ENCODE results near the gene PPME1.

PPME1 gene

DNA sequence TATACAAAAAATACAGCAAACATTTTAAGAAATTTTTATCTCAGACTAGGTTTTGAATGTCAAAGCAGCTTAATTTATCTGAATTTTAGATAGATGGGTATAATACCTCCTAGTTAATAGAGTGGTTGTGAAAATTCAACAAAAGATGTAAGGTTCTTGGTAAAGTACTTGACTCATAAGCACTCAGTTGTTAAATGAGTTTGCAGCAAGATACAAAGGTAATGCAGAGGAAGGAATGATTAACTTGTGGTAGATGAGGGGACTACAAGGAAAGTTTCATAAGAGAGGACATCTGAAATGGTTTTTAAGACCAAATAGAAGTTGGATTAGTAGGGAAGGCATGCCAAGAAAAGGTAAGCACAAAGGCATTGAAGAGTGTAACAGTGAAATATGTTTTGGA is 37.4 kb downstream of the PPME1 start:
- Histone ChIP-seq H3K4me3 (IDR thresholded peaks at IDR 0.05; ENCODE audit: insufficient read depth, low read depth, low read length) (no peak overlapping the region), H3K9ac (no peak overlapping the region), H3K36me3 (ENCODE audit: insufficient read depth) (no peaks in the 10 kb centered on the region), H3K27me3 (ENCODE audit: insufficient read depth, low read depth) (no peaks in the 10 kb centered on the region), H3K4me1 (ENCODE audit: low read depth, poor library complexity, severe bottlenecking) (peaks cover 15% of the 10 kb centered on the region), H4K20me1 (ENCODE audit: insufficient read depth) (no peaks in the 10 kb centered on the region), H3K27ac (no peak overlapping the region), H2AFZ (ENCODE audit: low read depth) (no peak overlapping the region), H3K4me2 (no peak overlapping the region), H3K79me2 (ENCODE audit: insufficient read depth, low read depth) (no peaks in the 10 kb centered on the region)
- TF ChIP-seq, protein P1, sequence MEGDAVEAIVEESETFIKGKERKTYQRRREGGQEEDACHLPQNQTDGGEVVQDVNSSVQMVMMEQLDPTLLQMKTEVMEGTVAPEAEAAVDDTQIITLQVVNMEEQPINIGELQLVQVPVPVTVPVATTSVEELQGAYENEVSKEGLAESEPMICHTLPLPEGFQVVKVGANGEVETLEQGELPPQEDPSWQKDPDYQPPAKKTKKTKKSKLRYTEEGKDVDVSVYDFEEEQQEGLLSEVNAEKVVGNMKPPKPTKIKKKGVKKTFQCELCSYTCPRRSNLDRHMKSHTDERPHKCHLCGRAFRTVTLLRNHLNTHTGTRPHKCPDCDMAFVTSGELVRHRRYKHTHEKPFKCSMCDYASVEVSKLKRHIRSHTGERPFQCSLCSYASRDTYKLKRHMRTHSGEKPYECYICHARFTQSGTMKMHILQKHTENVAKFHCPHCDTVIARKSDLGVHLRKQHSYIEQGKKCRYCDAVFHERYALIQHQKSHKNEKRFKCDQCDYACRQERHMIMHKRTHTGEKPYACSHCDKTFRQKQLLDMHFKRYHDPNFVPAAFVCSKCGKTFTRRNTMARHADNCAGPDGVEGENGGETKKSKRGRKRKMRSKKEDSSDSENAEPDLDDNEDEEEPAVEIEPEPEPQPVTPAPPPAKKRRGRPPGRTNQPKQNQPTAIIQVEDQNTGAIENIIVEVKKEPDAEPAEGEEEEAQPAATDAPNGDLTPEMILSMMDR (conservative IDR thresholded peaks at IDR 0.05; ENCODE audit: low read depth, low read length), result no peak

DNA sequence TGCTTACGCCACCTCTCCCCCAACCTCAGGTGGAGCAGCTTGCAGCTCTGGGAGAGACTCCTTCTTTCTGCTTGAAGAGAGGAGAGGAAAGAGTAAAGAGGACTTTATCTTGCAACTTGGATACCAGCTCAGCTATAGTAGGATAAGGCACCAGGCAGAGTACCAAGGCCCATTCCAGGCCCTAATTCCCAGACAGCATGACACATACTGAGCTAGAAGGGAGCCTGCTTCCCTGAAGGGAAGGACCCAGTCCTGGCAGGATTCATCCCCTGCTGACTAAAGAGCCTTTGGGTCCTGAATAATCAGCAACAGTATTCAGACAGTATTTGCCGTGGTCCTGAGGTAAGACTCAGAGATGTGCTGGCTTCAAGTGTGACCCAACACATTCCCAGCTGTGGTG is 41.4 kb downstream of the PPME1 start:
- no peak overlapping the region for H3K4me3 ChIP-seq (IDR thresholded peaks at IDR 0.05; ENCODE audit: insufficient read depth, low read depth, low read length)
- H3K27ac ChIP-seq, result no peak overlapping the region
- no peaks in the 10 kb centered on the region for H3K36me3 ChIP-seq (ENCODE audit: insufficient read depth)
- no peaks in the 10 kb centered on the region for H4K20me1 ChIP-seq (ENCODE audit: insufficient read depth)
- TF ChIP-seq, protein P1 (conservative IDR thresholded peaks at IDR 0.05; ENCODE audit: low read depth, low read length), result no peak
- H3K4me2 ChIP-seq, result no peak overlapping the region
- H3K79me2 ChIP-seq (ENCODE audit: insufficient read depth, low read depth), result no peaks in the 10 kb centered on the region
- H3K27me3 ChIP-seq (ENCODE audit: insufficient read depth, low read depth), result no peaks in the 10 kb centered on the region
- no peak overlapping the region for H2AFZ ChIP-seq (ENCODE audit: low read depth)
- H3K9ac ChIP-seq, result no peak overlapping the region
- no peaks in the 10 kb centered on the region for H3K4me1 ChIP-seq (ENCODE audit: low read depth, poor library complexity, severe bottlenecking)

DNA sequence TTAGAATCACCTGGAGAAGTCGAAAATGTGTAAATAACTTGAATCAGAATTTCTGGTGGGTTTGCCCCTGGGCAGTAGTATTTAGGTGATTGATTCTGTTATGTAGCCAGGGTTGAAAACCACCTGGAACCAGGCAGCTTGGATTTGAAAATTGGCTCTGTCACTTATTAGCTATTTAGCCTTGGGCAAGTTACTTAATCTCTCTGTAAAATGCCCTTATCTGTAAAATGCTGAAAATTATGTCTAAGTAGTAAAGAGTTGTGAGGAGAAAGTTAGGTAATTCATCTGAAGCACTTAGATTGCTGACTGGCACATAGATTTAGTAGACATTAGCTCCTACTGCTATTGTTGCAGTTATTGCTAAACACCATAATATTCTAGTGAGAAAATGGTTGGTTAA is 49.3 kb downstream of the PPME1 start:
- Histone ChIP-seq H3K4me3 (IDR thresholded peaks at IDR 0.05; ENCODE audit: insufficient read depth, low read depth, low read length) (no peak overlapping the region), H3K36me3 (ENCODE audit: insufficient read depth) (no peaks in the 10 kb centered on the region), H3K4me1 (ENCODE audit: low read depth, poor library complexity, severe bottlenecking) (no peaks in the 10 kb centered on the region), H3K4me2 (no peak overlapping the region), H3K79me2 (ENCODE audit: insufficient read depth, low read depth) (no peaks in the 10 kb centered on the region), H3K9ac (no peak overlapping the region), H2AFZ (ENCODE audit: low read depth) (no peak overlapping the region), H3K27me3 (ENCODE audit: insufficient read depth, low read depth) (no peaks in the 10 kb centered on the region), H4K20me1 (ENCODE audit: insufficient read depth) (no peaks in the 10 kb centered on the region), H3K27ac (no peak overlapping the region)
- TF ChIP-seq, protein P1 (conservative IDR thresholded peaks at IDR 0.05; ENCODE audit: low read depth, low read length), result no peak

DNA sequence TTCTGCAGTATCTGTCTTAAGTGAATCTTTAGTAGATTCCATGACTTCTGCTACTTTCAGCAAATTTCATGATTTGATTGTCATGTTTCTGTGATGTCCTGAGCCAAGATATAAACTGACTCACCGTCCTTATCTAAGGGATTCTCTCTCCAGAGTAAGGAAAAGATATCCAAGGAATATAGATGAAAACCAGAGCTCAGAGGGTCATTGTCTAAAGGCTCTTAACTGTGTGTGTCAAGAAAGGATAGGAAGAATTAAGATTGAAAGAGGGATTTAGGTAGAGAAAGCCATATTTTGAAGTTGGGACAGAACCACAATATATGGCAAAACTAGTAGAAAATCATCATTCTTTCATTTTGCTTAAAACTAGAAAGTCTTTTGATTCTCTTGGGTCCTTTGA is 50.7 kb downstream of the PPME1 start:
- Histone ChIP-seq H3K27ac (no peak overlapping the region), H3K4me2 (no peak overlapping the region), H3K36me3 (ENCODE audit: insufficient read depth) (no peaks in the 10 kb centered on the region), H2AFZ (ENCODE audit: low read depth) (no peak overlapping the region), H4K20me1 (ENCODE audit: insufficient read depth) (no peaks in the 10 kb centered on the region), H3K27me3 (ENCODE audit: insufficient read depth, low read depth) (no peaks in the 10 kb centered on the region), H3K4me1 (ENCODE audit: low read depth, poor library complexity, severe bottlenecking) (no peaks in the 10 kb centered on the region), H3K79me2 (ENCODE audit: insufficient read depth, low read depth) (no peaks in the 10 kb centered on the region), H3K9ac (no peak overlapping the region), H3K4me3 (IDR thresholded peaks at IDR 0.05; ENCODE audit: insufficient read depth, low read depth, low read length) (no peak overlapping the region)
- TF ChIP-seq, protein P1 (conservative IDR thresholded peaks at IDR 0.05; ENCODE audit: low read depth, low read length), result no peak
